AG04450 (cell line): Measurements from ENCODE around the gene FGGY. TPM values are rescaled to one million over a fixed set of nuclear protein-coding genes. Genes with fewer than 3 reads are reported as not detected.

Experiments
- CTCF ChIA-PET: fragments of 300-600, 350-600 bp; formaldehyde crosslinking; extraction: SDS; loops from one replicate; lab custom pipeline; 2022; ENCODE audit warnings: antibody characterized with exemption, inconsistent platforms; lab: Charles Lee
- POLR2A ChIA-PET: fragments of 350-600 bp; formaldehyde crosslinking; extraction: SDS; loops from one replicate; lab custom pipeline; 2021; ENCODE audit warnings: antibody characterized with exemption, inconsistent platforms; lab: Yijun Ruan, JAX
- DNase-seq: peaks from one replicate; pipeline ENCODE4 v3.0.0-alpha.2; 2011; ENCODE audit warnings: low read depth, low spot score
- H3K27ac ChIP-seq: one replicate; pipeline ENCODE4 v1.5.1; 2012; ENCODE audit warnings: low read depth, low read length, control low read depth
- H3K27me3 ChIP-seq: one replicate; pipeline ENCODE4 v1.6.0; 2012; ENCODE audit warnings: low read length; ENCODE audit not compliant: control insufficient read depth, insufficient read depth
- H3K4me3 ChIP-seq: 2 replicates; pipeline ENCODE4 v1.5.1; 2011; ENCODE audit warnings: mild to moderate bottlenecking, low read depth, low read length, control low read depth
- H3K9me3 ChIP-seq: 2 replicates; pipeline ENCODE4 v1.5.1; 2012; ENCODE audit warnings: low read length; ENCODE audit not compliant: control insufficient read depth, insufficient read depth
- polyA plus RNA-seq: library from polyadenylated mRNA; depleted of rRNA; stranded (reverse); fragments of >200 nt; gene quantifications from 2 replicates; pipeline ENCODE4 v1.2.3, GENCODE V29; 2011
- TF ChIP-seq, protein P1 (sequence below): IDR thresholded peaks from 2 replicates; pipeline ENCODE4 v1.5.1; 2011; ENCODE audit warnings: low read depth, low read length, control low read depth, inconsistent platforms

FGGY gene
- polyA plus RNA-seq, 1 experiment, result 11.8 TPM

DNA sequence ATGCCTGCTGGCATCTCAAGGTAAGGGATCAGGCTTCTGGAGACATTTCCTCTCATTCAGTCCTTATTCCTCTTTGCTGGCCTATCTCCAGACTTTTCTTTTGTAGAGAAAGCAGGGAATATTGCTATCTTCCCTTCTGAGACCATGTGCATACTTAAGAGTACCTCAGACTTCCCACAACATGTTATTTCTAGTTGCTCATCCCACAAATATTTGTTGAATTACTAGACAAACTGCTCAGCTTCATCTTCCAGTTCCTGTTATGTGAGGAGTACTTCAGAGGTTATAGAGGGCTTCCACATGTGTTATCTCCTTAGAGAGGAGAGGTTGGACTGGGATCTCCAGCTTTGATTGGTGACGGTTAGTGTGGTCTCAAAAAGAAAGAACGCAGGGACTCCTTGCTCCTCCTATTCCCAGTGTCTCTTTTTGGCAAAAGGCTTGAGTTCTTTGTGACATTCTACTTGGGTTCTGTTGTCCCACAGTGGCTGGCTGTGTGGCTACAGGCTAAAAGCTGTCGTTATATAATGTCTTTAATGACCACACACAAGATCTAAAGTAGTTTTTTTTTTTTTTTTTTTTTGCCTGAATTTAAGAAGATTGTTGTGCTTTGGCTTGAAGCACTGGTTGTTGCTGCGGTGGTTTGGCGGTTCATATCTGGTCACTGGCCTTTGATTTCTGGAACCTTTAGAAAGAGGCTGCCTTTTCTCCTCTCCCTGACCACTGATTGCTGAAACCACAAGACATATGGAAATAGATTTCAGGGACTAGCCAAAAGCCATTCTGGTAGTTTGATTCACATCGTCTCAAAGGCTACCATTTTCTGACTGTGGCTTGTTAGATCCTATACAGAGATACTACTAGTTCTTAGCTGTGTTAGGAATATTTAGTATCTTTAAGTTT lies 78.7 kb downstream of the FGGY start:
- DNase-seq, result peak; percentile 94
- H3K27me3 ChIP-seq, result no peaks in the 10 kb centered on the region
- ChIA-PET CTCF (interaction anchor here (0.6 to 1.6 kb wide), 2 partner anchors 292 to 323 kb away, joined by 3 to 5 read pairs; no protein-coding TSS in a partner anchor), POLR2A (interaction anchor here (0.7 to 0.9 kb wide), 4 partner anchors 80 to 552 kb away, joined by 3 to 11 read pairs (median 4); no protein-coding TSS in a partner anchor)
- H3K27ac ChIP-seq, result peak overlapping the region; percentile 85
- TF ChIP-seq, protein P1, sequence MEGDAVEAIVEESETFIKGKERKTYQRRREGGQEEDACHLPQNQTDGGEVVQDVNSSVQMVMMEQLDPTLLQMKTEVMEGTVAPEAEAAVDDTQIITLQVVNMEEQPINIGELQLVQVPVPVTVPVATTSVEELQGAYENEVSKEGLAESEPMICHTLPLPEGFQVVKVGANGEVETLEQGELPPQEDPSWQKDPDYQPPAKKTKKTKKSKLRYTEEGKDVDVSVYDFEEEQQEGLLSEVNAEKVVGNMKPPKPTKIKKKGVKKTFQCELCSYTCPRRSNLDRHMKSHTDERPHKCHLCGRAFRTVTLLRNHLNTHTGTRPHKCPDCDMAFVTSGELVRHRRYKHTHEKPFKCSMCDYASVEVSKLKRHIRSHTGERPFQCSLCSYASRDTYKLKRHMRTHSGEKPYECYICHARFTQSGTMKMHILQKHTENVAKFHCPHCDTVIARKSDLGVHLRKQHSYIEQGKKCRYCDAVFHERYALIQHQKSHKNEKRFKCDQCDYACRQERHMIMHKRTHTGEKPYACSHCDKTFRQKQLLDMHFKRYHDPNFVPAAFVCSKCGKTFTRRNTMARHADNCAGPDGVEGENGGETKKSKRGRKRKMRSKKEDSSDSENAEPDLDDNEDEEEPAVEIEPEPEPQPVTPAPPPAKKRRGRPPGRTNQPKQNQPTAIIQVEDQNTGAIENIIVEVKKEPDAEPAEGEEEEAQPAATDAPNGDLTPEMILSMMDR, result no peak
- H3K4me3 ChIP-seq, result no peak overlapping the region
- no peaks in the 10 kb centered on the region for H3K9me3 ChIP-seq

DNA sequence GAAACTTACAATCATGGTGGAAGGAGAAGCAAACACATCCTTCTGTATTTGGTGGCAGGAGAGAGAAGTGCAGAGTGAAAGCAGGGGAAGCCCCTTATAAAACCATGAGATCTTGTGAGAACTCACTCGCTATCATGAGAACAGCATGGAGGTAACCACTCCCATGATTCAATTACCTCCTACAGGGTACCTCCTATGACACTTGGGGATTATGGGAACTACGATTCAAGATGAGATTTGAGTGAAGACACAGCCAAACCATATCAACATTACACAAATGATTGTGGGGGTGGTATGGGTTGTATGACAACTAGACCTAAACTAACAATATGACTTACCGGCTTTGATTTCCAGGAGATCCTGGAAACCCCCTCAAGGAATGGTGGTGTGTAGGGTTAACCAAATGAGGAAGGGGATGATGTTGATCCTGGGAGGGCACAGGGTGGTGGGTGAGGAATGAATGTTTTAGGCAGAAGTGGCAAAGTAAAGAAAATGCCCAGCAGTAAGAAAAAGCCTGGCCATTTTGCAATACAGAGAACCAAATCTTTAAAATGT lies 80.5 kb downstream of the FGGY start:
- H3K27me3 ChIP-seq, result no peaks in the 10 kb centered on the region
- TF ChIP-seq, protein P1, result no peak
- DNase-seq, result no peak
- no peaks in the 10 kb centered on the region for H3K9me3 ChIP-seq
- ChIA-PET POLR2A (no interaction called here), CTCF (no interaction called here)
- H3K4me3 ChIP-seq, result no peak overlapping the region
- H3K27ac ChIP-seq, result no peak overlapping the region

DNA sequence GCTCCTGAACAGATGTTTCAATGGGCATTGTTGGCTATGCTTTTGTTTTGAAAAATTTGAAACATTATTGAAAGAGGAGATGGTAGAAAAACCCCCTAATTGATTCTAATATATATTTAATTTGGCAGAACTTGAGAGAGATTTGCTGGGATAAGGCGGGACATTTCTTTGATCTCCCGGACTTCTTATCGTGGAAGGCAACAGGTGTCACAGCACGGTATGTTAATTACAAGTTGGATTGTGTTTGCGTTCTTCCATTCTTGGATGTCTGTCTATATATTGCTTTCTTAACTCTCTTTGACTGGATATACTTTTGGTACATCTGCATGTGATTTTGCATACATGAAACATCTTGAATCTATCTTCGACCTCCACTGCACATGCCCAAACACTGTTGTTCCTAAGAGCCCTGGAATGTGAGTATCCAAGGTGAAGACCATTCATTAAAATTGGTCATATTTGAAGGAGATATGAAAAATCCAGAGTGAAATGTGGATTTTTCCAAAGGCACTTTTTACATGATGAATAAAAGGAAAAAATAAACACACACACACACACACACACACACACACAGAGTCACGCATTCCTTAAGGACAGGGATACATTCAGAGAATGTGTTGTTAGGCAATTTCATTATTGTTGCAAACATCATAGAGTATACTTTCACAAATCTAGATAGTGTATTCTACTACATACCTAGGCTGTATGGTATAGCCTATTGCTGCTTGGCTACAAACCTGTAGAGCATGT lies 81.9 kb downstream of the FGGY start:
- TF ChIP-seq, protein P1, result no peak
- H3K4me3 ChIP-seq, result no peak overlapping the region
- H3K9me3 ChIP-seq, result no peaks in the 10 kb centered on the region
- no peak for DNase-seq
- H3K27ac ChIP-seq, result no peak overlapping the region
- no peaks in the 10 kb centered on the region for H3K27me3 ChIP-seq
- ChIA-PET CTCF (no interaction called here), POLR2A (interaction anchor here (1.1 kb wide), 1 partner anchor 11 kb away, joined by 8 read pairs; no protein-coding TSS in a partner anchor)

DNA sequence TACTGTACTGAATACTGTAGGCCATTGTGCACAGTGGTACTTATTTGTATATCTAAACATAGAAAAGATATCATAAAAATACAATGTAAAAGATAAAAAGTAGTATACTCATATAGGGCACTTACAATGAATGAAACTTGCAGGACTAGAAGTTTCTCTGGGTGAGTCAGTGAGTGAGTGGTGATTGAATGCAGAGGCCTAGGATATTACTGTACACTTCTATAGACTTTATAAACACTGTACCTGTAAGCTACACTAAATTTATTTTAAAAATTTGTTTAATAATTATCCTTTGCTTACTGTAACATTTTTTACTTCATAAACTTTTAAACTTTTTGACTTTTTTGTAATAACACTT lies 82.5 kb downstream of the FGGY start:
- DNase-seq, result no peak
- ChIA-PET POLR2A (interaction anchor here (1.1 kb wide), 1 partner anchor 12 kb away, joined by 8 read pairs; no protein-coding TSS in a partner anchor), CTCF (no interaction called here)
- H3K9me3 ChIP-seq, result no peaks in the 10 kb centered on the region
- H3K4me3 ChIP-seq, result no peak overlapping the region
- TF ChIP-seq, protein P1, result no peak
- no peak overlapping the region for H3K27ac ChIP-seq
- no peaks in the 10 kb centered on the region for H3K27me3 ChIP-seq
